Measurements from ENCODE around the gene ATG4C. TPM values are rescaled to one million over a fixed set of nuclear protein-coding genes. Genes with fewer than 3 reads are reported as not detected.
A peak's percentile ranks its signal among the peaks of the same experiment; 100 is the strongest.

Gene ATG4C
- total RNA-seq, 1 donor: 5.8 TPM

GRCh38 chr1:62912028-62912638 lies 128.2 kb downstream of the ATG4C start:
- H3K4me1 ChIP-seq (ENCODE audit: insufficient read depth, low read length): no peaks in the 10 kb centered on the region
- no peaks in the 10 kb centered on the region for H3K79me2 ChIP-seq (ENCODE audit: insufficient read depth, low read length)
- H4K20me1 ChIP-seq (ENCODE audit: insufficient read depth, low read length): no peaks in the 10 kb centered on the region
- no peaks in the 10 kb centered on the region for H3K27me3 ChIP-seq (ENCODE audit: insufficient read depth, low read length)
- DNase-seq (ENCODE audit: insufficient read length, low spot score, missing footprints): no peak
- no peaks in the 10 kb centered on the region for H3K36me3 ChIP-seq (ENCODE audit: insufficient read depth, low read length)
- H3K9me3 ChIP-seq (ENCODE audit: low read depth, low read length): no peaks in the 10 kb centered on the region
- no peak overlapping the region for H3K27ac ChIP-seq (ENCODE audit: low read depth, low read length)
- H3K4me2 ChIP-seq (ENCODE audit: insufficient read depth, low read length): no peak overlapping the region
- H3K4me3 ChIP-seq (ENCODE audit: insufficient read depth, low read length): no peak overlapping the region
- H2AFZ ChIP-seq (ENCODE audit: low read length): no peak overlapping the region
- peak; percentile 89 for TF ChIP-seq CTCF (IDR thresholded peaks at IDR 0.05; ENCODE audit: extremely low read depth, low read depth, low read length)

Other genes starting within 250 kb of the ATG4C start
- gene ANGPTL3, start 186.6 kb upstream of the ATG4C start, total RNA-seq: under 0.01 TPM in 1 of 2 replicates, not detected in the other
- 73.8 and 91.3 TPM in 2 replicates for gene DOCK7, start 95.7 kb upstream of the ATG4C start, total RNA-seq